ENCODE measurements around the gene MAP2.
"Not testable (repeated sequence)": the region's sequence is repeated elsewhere in the genome, so short reads cannot be mapped to it uniquely, and the experiment has no call there.

MAP2 gene

GRCh38 chr2:209476367-209477208 lies 52.7 kb downstream of the MAP2 start:
- no peak for DNase-seq

- DNase-seq, result not testable (repeated sequence)
Measured at GRCh38 chr2:209492296-209492695, 68.4 kb downstream of the MAP2 start.

GRCh38 chr2:209495068-209495620 lies 71.3 kb downstream of the MAP2 start:
- DNase-seq, result not testable (repeated sequence)

GRCh38 chr2:209495855-209496585 lies 72.2 kb downstream of the MAP2 start:
- DNase-seq, result no peak

DNA sequence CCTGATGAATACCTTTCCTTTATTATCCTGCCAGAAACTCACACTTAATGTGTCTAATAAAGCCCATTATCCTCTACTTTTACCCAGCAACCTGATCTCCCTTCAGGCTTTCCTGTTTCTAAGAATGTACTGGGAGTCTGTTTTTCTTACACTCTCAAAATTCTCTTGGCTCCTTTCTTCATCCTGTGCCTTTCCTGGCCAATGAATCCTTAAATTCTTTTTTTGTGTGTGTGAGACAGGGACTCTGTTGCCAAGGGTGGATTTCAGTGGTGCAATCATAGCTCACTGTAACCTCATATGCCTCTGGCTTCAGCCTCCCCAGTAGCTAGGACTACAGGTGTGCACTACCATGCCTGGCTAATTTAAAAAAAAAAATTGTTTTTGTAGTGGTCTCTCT lies 72.7 kb downstream of the MAP2 start:
- DNase-seq, result no peak

- no peak for DNase-seq
Measured at GRCh38 chr2:209498614-209499013, 74.8 kb downstream of the MAP2 start.

GRCh38 chr2:209499069-209499468 lies 75.2 kb downstream of the MAP2 start:
- DNase-seq, result no peak

DNA sequence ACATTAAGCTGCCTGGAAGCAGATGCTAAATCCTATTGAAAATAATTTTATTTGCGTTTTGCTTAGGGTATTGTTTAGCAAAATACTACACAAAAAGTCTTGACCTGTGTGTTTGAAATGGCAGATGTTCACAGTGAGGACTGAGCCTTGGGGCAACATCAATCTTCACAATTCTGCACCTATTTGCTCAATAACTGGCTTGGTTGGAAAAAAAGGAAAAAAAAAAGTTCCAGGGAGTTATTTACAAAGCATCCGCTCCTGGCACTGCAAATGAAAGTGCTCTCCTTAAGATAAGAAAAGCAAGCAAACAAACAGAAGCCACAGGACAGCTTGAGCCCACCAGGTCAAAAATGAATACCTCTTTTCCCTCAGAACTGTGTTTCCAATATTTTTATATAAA lies 77.7 kb downstream of the MAP2 start:
- DNase-seq, result no peak

GRCh38 chr2:209505410-209505809 lies 81.6 kb downstream of the MAP2 start:
- no peak for DNase-seq

DNA sequence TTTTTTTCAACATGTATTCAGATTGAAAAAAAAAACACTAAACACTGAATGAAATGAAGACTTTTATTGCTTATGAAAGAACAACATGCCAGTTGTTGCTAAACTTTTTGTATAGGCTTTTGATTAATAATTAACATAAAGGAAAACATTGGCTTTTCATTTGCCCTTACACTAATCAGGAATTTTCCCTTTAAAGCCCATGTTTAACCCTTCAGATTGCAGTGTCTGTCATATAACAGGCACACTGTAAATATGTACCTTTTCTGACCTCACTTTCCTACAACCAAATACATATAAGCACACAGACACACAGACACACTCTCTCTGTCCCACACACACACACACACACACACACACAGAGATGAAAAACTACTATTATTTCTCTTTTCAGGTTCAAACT lies 84.4 kb downstream of the MAP2 start:
- DNase-seq, result no peak

- no peak for DNase-seq
Measured at GRCh38 chr2:209511637-209512036, 87.8 kb downstream of the MAP2 start.

DNA sequence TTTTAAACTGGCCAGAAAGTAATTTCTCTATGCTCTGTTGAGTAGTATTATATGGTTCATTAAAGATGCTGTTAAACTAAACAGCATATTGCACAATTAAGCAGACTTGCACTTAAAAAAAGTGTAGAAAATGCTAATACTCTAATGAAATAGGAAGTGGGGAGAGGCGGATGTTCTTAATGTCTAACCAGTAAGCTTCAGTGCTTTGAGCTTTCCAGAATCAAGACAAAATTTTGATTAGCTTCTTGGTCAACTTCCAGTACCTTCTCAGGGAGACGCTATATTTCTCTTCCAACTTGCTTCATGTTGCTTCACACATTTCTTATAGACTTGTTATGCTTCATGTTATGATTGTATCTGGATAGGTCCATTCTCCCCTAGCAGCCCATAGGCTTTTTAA lies 89.1 kb downstream of the MAP2 start:
- no peak for DNase-seq

GRCh38 chr2:209517436-209517835 lies 93.6 kb downstream of the MAP2 start:
- DNase-seq, result no peak

DNA sequence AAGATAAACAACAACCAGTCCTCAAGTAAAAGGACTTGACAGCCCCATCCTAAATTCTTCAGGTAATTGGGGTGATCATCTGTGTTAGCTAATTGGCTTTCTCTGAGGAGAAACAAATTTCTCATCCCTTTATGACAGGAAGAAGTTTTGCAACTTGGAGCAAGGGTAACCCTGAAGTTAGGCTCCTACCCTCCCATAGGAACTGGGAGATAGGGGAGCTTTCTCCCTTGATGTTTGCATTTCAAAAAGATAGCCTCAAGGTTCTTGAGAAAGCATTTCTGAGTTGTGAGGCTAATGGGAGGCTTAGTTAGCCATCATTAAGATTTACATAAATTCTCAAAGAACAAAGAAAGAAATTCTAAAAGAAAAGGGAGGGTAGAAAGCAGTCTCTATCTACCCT lies 95.4 kb downstream of the MAP2 start:
- DNase-seq, result no peak

GRCh38 chr2:209519906-209520305 lies 96.1 kb downstream of the MAP2 start:
- no peak for DNase-seq

DNA sequence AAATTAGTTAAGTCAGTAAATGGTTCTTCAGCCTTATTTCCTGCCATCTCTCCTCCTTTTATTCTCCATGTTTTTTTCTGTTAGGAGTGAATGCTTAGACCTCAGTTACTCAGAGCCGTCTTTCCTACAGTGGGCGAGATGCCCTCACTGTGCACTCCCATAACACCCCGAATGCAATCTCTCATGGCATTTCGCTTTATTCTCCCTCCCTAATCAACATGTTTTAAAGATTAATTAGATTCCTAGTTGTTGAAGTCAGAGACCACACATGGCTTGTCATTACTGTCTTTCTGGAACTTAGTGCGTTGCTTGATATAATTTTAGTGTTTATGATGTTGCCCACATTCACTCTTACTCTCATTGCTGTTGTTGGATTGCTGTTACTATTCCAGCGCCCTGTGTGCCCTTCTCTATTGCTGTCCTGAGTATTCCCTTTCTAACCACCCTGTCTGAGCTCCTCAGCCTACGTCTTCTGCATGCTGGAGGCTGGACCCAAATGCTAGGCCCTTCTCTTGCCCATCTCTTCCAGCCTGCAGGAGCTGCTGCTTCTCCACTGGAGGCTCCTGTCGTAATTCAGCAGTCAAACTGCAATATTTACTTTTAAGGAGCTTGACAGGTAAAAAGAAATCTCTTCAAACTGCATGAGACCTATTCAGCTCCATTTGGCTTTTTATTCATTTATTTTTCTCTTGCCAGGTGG lies 99.3 kb downstream of the MAP2 start:
- DNase-seq, result no peak

DNA sequence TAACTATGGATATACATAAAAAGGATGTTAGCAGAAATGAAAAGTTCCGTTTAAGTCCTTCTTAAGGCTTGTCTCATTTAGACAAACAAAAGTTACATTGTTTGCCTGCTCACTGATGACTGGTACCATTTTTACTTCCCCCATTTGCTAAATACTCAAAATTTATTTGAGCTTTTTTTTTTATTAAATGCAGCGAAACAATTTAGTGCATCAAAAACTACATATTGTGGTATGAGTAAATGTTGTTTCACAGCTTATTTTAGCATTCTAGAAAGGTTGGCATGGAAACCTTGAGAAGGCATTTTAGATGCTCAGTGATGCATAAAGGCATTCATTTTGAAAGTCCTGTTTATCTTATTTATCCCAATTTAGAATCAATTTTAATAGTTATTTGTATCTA lies 100.0 kb downstream of the MAP2 start:
- no peak for DNase-seq

- no peak for DNase-seq
Measured at GRCh38 chr2:209525331-209525730, 101.5 kb downstream of the MAP2 start.

DNA sequence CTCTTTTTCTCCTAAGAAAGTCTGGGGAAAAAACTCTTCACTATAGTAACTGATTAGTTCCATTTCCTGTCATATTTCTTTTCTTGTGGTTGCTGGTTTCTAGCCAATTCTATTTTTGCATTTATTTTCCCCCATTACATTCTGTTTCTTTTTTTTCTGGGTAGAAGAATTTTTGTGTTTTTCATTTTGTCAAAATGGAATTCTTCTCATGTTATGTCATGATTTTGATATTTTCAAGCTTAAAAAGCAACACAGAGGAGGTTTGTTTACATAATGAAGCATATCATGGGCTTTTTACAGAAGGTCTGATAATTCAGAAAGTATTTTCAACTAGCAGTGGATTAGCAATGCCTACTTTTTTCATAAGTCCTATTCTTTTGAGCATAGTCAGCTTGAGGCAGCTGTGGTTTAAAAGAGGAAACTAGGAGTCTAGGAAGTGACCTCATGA lies 102.0 kb downstream of the MAP2 start:
- no peak for DNase-seq

- no peak for DNase-seq
Measured at GRCh38 chr2:209526561-209526960, 102.7 kb downstream of the MAP2 start.

GRCh38 chr2:209529579-209529978 lies 105.7 kb downstream of the MAP2 start:
- DNase-seq, result no peak

GRCh38 chr2:209532321-209532720 lies 108.5 kb downstream of the MAP2 start:
- DNase-seq, result no peak

DNA sequence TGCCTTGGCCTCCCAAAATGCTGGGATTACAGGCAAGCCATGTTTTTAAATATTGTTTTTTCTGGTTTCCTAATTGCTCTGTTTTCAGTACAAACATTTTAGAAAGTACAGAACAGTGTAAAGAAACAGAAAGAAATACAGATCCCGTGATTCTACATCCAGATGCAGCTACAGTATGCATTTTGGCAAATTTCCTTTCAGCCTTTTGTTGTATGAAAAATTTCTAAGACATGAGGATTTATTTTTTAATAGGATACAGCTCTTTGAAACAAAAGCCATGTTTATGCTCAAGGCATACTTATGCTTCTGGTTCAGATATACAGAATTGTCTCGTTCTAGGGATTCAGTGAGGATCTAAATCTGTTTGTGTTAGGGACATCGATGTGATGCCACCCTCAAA lies 109.5 kb downstream of the MAP2 start:
- DNase-seq, result no peak
